ENCODE data around the gene EARS2.
"Not testable (repeated sequence)": the region's sequence is repeated elsewhere in the genome, so short reads cannot be mapped to it uniquely, and the experiment has no call there.

Gene EARS2

GRCh38 chr16:23523876-23524385 lies 33.2 kb downstream of the EARS2 start:
- DNase-seq = no peak

- DNase-seq = no peak
Observed at GRCh38 chr16:23523321-23523720, 33.8 kb downstream of the EARS2 start.

GRCh38 chr16:23521965-23522364 lies 35.2 kb downstream of the EARS2 start:
- DNase-seq = no peak

- DNase-seq = no peak
Observed at GRCh38 chr16:23521037-23521743, 36.0 kb downstream of the EARS2 start.

- DNase-seq = no peak
Observed at GRCh38 chr16:23520500-23520899, 36.6 kb downstream of the EARS2 start.

GRCh38 chr16:23519282-23519681 lies 37.9 kb downstream of the EARS2 start:
- DNase-seq = no peak

GRCh38 chr16:23518435-23518891 lies 38.7 kb downstream of the EARS2 start:
- no peak for DNase-seq

GRCh38 chr16:23516366-23517137 lies 40.6 kb downstream of the EARS2 start:
- no peak for DNase-seq

- no peak for DNase-seq
Observed at GRCh38 chr16:23515881-23516280, 41.3 kb downstream of the EARS2 start.

- DNase-seq = peak in 1 of 4 experiments; percentile 7
Observed at GRCh38 chr16:23514381-23515152, 42.6 kb downstream of the EARS2 start.

GRCh38 chr16:23512168-23512695 lies 44.9 kb downstream of the EARS2 start:
- DNase-seq = no peak

- DNase-seq = no peak
Observed at GRCh38 chr16:23511731-23512130, 45.4 kb downstream of the EARS2 start.

- DNase-seq = not testable (repeated sequence)
Observed at GRCh38 chr16:23510915-23511270, 46.3 kb downstream of the EARS2 start.

- DNase-seq = peak; percentile 60 to 69 (median 63)
Observed at GRCh38 chr16:23510164-23510914, 46.8 kb downstream of the EARS2 start, which contains the start of gene GGA2. Gene GGA2, minus strand, starts transcription at chr16:23510494. Its CDS starts 83 bp downstream, at chr16:23510411.

- no peak for DNase-seq
Observed at GRCh38 chr16:23509782-23510163, 47.4 kb downstream of the EARS2 start.

GRCh38 chr16:23509441-23509754 lies 47.8 kb downstream of the EARS2 start:
- DNase-seq = no peak

GRCh38 chr16:23508589-23509440 lies 48.3 kb downstream of the EARS2 start:
- DNase-seq = no peak

- DNase-seq = no peak
Observed at GRCh38 chr16:23506606-23506994, 50.5 kb downstream of the EARS2 start.

- no peak for DNase-seq
Observed at GRCh38 chr16:23505671-23506605, 51.2 kb downstream of the EARS2 start.

- DNase-seq = no peak
Observed at GRCh38 chr16:23505180-23505665, 51.9 kb downstream of the EARS2 start.
